HepG2 (cell line): ENCODE results near the gene B3GNT7. TPM values are rescaled to one million over a fixed set of nuclear protein-coding genes. Genes with fewer than 3 reads are reported as not detected.

Experiments used
- ARHGAP35 ChIP-seq: sonication (generic); formaldehyde crosslinking; IDR thresholded peaks from 2 replicates; pipeline ENCODE4 v1.9.0; 2022; ENCODE audit warnings: mild to moderate bottlenecking, inconsistent platforms, moderate library complexity, missing genetic modification reagents, borderline replicate concordance
- CREB1 ChIP-seq, 2 experiments: fragments of 450-650 bp in 1 of 2; IDR thresholded peaks; 2 replicates each; pipeline ENCODE4 v1.6.1; 2016 to 2017; ENCODE audit warnings: control low read depth in 1 of 2, mild to moderate bottlenecking in 1 of 2, missing compliant biosample characterization in 1 of 2, missing genetic modification characterization in 1 of 2
- DNMT1 ChIP-seq: sonication (generic); formaldehyde crosslinking; IDR thresholded peaks from 2 replicates; pipeline ENCODE4 v1.5.1; 2020; ENCODE audit warnings: mild to moderate bottlenecking, missing genetic modification reagents
- MAFF ChIP-seq: IDR thresholded peaks from 2 replicates; pipeline ENCODE4 v1.6.1; 2011; ENCODE audit warnings: low read depth, low read length, improper control_type of control experiment
- MAFK ChIP-seq, 2 experiments: IDR thresholded peaks in 1 of 2; conservative IDR thresholded peaks in 1 of 2; 2 replicates each; pipeline ENCODE4 v1.6.1; 2011; ENCODE audit warnings: improper control_type of control experiment in 2 of 2, low read length in 2 of 2
- SMARCC2 ChIP-seq: fragments of 450-650 bp; IDR thresholded peaks from 2 replicates; pipeline ENCODE4 v1.6.1; 2017; ENCODE audit warnings: antibody characterized with exemption, mild to moderate bottlenecking
- TAF1 ChIP-seq: sonication (generic); formaldehyde crosslinking; IDR thresholded peaks from 2 replicates; pipeline ENCODE4 v1.4.0; 2020; ENCODE audit warnings: missing genetic modification reagents
- YY1 ChIP-seq: IDR thresholded peaks from 2 replicates; pipeline ENCODE4 v1.6.1; 2011; ENCODE audit warnings: low read length, low read depth, moderate library complexity, mild to moderate bottlenecking; ENCODE audit not compliant: insufficient read depth, insufficient replicate concordance
- ZBTB39 ChIP-seq: sonication (generic); formaldehyde crosslinking; IDR thresholded peaks from 2 replicates; pipeline ENCODE4 v1.5.0; 2020; ENCODE audit warnings: missing genetic modification reagents
- ZBTB44 ChIP-seq: sonication (generic); formaldehyde crosslinking; IDR thresholded peaks from 2 replicates; pipeline ENCODE4 v1.4.0; 2020; ENCODE audit warnings: missing genetic modification reagents
- ZC3H4 ChIP-seq: sonication (generic); formaldehyde crosslinking; IDR thresholded peaks from 2 replicates; pipeline ENCODE4 v1.4.0; 2020; ENCODE audit warnings: missing genetic modification reagents, borderline replicate concordance
- ZFY ChIP-seq: sonication (generic); formaldehyde crosslinking; IDR thresholded peaks from 2 replicates; pipeline ENCODE4 v1.4.0; 2020; ENCODE audit warnings: missing genetic modification reagents
- ZGPAT ChIP-seq: IDR thresholded peaks from 2 replicates; pipeline ENCODE4 v1.6.1; 2016; ENCODE audit warnings: mild to moderate bottlenecking
- ZKSCAN5 ChIP-seq: sonication (generic); formaldehyde crosslinking; IDR thresholded peaks from 2 replicates; pipeline ENCODE4 v1.5.1; 2020; ENCODE audit warnings: mild to moderate bottlenecking, missing genetic modification reagents
- ZKSCAN8 ChIP-seq: IDR thresholded peaks from 2 replicates; pipeline ENCODE4 v1.6.1; 2016; ENCODE audit warnings: borderline replicate concordance, missing genetic modification reagents, missing compliant biosample characterization
- ZNF18 ChIP-seq: sonication (generic); formaldehyde crosslinking; IDR thresholded peaks from 2 replicates; pipeline ENCODE4 v1.8.0; 2022; ENCODE audit warnings: mild to moderate bottlenecking, missing genetic modification reagents; ENCODE audit not compliant: insufficient replicate concordance
- ZSCAN22 ChIP-seq: sonication (generic); formaldehyde crosslinking; IDR thresholded peaks from 2 replicates; pipeline ENCODE4 v1.4.0; 2020; ENCODE audit warnings: mild to moderate bottlenecking, missing genetic modification reagents
- ZXDC ChIP-seq: sonication (generic); formaldehyde crosslinking; IDR thresholded peaks from 2 replicates; pipeline ENCODE4 v1.5.0; 2020; ENCODE audit warnings: mild to moderate bottlenecking, missing genetic modification reagents
- polyA plus RNA-seq, 8 experiments: library from polyadenylated mRNA; depleted of rRNA in 3 of 8; stranded (reverse) in 7 of 8; unstranded in 1 of 8; fragments of >200 nt; fragmentation: Illumina TruSeq in 4 of 8; extraction: Trizol in 4 of 8; gene quantifications; 2 replicates each; pipeline versions ENCODE4 v1.2.1 to v1.2.3, GENCODE V29; 2011 to 2016; ENCODE audit warnings: low read depth in 4 of 8, missing spikeins in 1 of 8, mixed read lengths in 1 of 8; ENCODE audit not compliant: insufficient read depth in 1 of 8
- total RNA-seq, 5 experiments: library from RNA; depleted of rRNA; stranded (reverse); fragments of >200 nt; fragmentation: Illumina TruSeq; extraction: Trizol; gene quantifications; 2 replicates each; pipeline ENCODE4 v1.2.3, GENCODE V29; 2016; ENCODE audit warnings: low read depth in 1 of 5

The B3GNT7 gene
- total and polyA plus RNA-seq, 2 of the 13 experiments (the other 11 are each of a cell fraction or from before 2014, with no cell fraction given): 0.04 to 0.24 TPM

- TF ChIP-seq MAFF (no peak), MAFK (conservative IDR thresholded peaks at IDR 0.05 in 1 of 2, IDR thresholded peaks at IDR 0.05 in 1 of 2; ENCODE audit: low read length in 2 of 2) (no peak), ZBTB44 (CRISPR knock-in tag) (no peak), ZKSCAN5 (CRISPR knock-in tag) (no peak), ZGPAT (peak; percentile 69; the same call in 1 of the 2 replicates), DNMT1 (CRISPR knock-in tag) (no peak), YY1 (peak; percentile 54), SMARCC2 (no peak), ARHGAP35 (no peak), ZFY (peak; percentile 64; the same call in 1 of the 2 replicates), ZKSCAN8 (CRISPR knock-in tag) (no peak), ZXDC (CRISPR knock-in tag) (no peak), ZNF18 (CRISPR knock-in tag) (peak; percentile 33), ZBTB39 (CRISPR knock-in tag) (peak; percentile 72; the same call in 1 of the 2 replicates), TAF1 (peak; percentile 35; the same call in 1 of the 2 replicates), ZSCAN22 (CRISPR knock-in tag) (no peak), CREB1 (IDR thresholded peaks at IDR 0.05) (peak; percentile 29; the same call in 1 of the 2 replicates), CREB1 (CRISPR knock-in tag; IDR thresholded peaks at IDR 0.05) (no peak), ZC3H4 (CRISPR knock-in tag) (no peak)
Measured at GRCh38 chr2:231411831-231412617, 16.5 kb downstream of the B3GNT7 start (continued).
